Thymus (tissue), 11 donors: Measurements from ENCODE around the gene ZNHIT2. TPM values are rescaled to one million over a fixed set of nuclear protein-coding genes. Genes with fewer than 3 reads are reported as not detected.
"Not testable (repeated sequence)": the region's sequence is repeated elsewhere in the genome, so short reads cannot be mapped to it uniquely, and the experiment has no call there.

Source experiments
- DNase-seq, 9 donors: peaks; one replicate each; pipeline ENCODE4 v3.0.0-alpha.2; 2013; ENCODE audit warnings: low spot score in 9 of 9, low read depth in 6 of 9, missing footprints in 1 of 9
- H3K27ac ChIP-seq, 2 donors: one replicate each; pipeline ENCODE4 v1.5.1; 2013; ENCODE audit warnings: control low read depth in 1 of 2, low read depth in 1 of 2, low read length in 1 of 2, mild to moderate bottlenecking in 1 of 2, moderate library complexity in 1 of 2
- H3K27me3 ChIP-seq, 2 donors: one replicate each; pipeline ENCODE4 v1.5.1; 2013; ENCODE audit warnings: low read length in 1 of 2; ENCODE audit not compliant: control insufficient read depth in 2 of 2, insufficient read depth in 1 of 2
- H3K36me3 ChIP-seq, 2 donors: one replicate each; pipeline ENCODE4 v1.5.1; 2013; ENCODE audit warnings: low read length in 1 of 2, mild to moderate bottlenecking in 1 of 2, moderate library complexity in 1 of 2; ENCODE audit not compliant: control insufficient read depth in 2 of 2, insufficient read depth in 2 of 2
- H3K4me1 ChIP-seq, 2 donors: one replicate each; pipeline ENCODE4 v1.5.1; 2013; ENCODE audit warnings: low read length in 2 of 2; ENCODE audit not compliant: control insufficient read depth in 2 of 2, insufficient read depth in 2 of 2
- H3K4me3 ChIP-seq, 2 donors: one replicate each; pipeline ENCODE4 v1.5.1; 2013; ENCODE audit warnings: low read length in 2 of 2, control low read depth in 1 of 2, mild to moderate bottlenecking in 1 of 2
- H3K9me3 ChIP-seq, 2 donors: one replicate each; pipeline ENCODE4 v1.5.1; 2013; ENCODE audit warnings: low read length in 1 of 2, mild to moderate bottlenecking in 1 of 2; ENCODE audit not compliant: control insufficient read depth in 2 of 2, insufficient read depth in 1 of 2
- WGBS: extraction: QIAGEN DNeasy Blood & Tissue Kit; methylation state at CpG from one replicate; pipeline ENCODE4 v1.1.7; 2013; 5-methylcytosine and 5-hydroxymethylcytosine counted together
- polyA plus RNA-seq: library from polyadenylated mRNA; stranded (reverse); fragments of 200-250 nt; gene quantifications from one replicate; pipeline ENCODE4 v1.2.3, GENCODE V29; 2013
- total RNA-seq: library from RNA; stranded (reverse); fragments of 120-200 nt; gene quantifications from one replicate; pipeline ENCODE4 v1.2.4, GENCODE V29; 2013
- donor health status: healthy.

The ZNHIT2 gene
- total and polyA plus RNA-seq, 2 donors: 10.1 to 16.5 TPM

DNA sequence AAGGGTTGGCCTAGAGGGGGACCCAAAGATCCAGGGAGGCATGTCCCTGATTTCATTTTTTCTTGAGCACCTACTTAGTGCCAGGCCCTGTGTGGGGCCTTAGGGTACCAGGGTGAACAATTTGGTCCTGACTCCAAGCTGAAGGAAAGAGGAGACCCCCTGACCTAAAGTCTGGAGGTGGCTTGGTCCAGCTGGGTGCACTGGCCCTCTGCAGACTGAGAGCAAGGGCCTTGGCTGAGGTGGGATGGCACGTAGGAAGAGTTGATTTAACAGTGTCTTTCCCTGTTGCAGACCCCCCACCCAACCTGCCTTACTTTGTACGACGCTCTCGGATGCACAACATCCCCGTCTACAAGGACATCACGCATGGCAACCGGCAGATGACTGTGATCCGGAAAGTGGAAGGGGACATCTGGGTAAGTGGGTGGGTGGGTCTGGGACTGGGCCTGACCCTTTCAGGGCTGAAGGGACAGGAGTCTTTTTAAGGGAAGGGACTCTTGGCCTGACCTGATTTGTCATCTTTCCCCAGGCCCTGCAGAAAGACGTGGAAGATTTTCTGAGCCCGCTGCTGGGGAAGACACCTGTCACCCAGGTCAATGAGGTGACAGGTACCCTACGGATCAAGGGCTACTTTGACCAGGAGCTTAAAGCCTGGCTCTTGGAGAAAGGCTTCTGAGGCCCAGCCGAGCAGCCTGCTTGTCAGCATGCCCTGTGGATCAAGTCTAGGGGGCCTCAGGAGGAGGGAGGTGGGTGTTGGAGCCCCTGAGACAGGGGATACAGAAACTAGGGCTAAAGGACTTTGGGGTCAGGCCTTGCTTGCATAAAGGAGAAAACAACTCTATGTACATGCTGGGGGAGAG lies 7.9 kb upstream of the ZNHIT2 start:
- H3K27me3 ChIP-seq: no peaks in the 10 kb centered on the region
- no peaks in the 10 kb centered on the region for H3K9me3 ChIP-seq
- 97% methylated on average over 12 of the region's 12 CpGs for WGBS
- H3K4me3 ChIP-seq: no peak overlapping the region
- peaks cover 10 to 21% of the 10 kb centered on the region in 2 donors for H3K4me1 ChIP-seq
- DNase-seq: no peak
- peaks cover 65 to 76% of the 10 kb centered on the region in 2 donors for H3K36me3 ChIP-seq
- no peak overlapping the region for H3K27ac ChIP-seq

DNA sequence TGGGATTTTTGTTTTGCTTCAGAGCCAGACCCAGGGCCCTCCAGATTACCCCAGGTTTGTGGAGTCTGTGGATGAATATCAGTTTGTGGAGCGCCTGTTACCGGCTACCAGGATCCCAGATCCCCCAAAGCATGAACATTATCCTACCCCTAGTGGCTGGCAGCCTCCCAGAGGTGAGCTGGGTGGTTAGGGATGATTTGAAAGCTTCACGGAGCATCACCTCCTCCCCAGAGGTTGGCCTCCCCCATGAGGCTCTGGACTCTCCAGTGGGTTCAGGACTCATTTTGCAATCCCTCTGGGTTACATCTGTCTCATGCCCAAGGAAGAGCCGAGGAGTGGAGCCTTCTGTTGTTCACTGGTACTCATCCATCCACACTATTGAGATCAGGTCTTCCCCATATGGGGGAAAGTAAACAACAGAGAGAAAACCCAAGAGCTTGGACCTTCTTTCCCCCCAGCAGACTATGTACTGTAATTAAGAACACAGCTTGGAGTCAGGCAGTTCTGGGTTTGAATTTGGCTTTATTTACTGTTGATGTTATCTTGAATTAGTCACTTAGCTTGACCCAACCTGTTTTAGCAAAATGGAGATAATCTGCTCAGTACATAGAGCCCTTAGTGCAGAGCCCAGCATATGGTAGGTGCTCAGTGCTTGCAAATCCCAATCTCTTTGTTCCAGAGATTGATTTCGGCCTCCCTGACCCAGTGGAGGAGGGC lies 7.1 kb upstream of the ZNHIT2 start:
- H3K36me3 ChIP-seq: peaks cover 65 to 76% of the 10 kb centered on the region in 2 donors
- no peaks in the 10 kb centered on the region for H3K9me3 ChIP-seq
- H3K27me3 ChIP-seq: no peaks in the 10 kb centered on the region
- H3K4me3 ChIP-seq: no peak overlapping the region
- peaks cover 10 to 24% of the 10 kb centered on the region in 2 donors for H3K4me1 ChIP-seq
- WGBS: 99% methylated on average over 5 of the region's 5 CpGs
- no peak for DNase-seq
- H3K27ac ChIP-seq: no peak overlapping the region

DNA sequence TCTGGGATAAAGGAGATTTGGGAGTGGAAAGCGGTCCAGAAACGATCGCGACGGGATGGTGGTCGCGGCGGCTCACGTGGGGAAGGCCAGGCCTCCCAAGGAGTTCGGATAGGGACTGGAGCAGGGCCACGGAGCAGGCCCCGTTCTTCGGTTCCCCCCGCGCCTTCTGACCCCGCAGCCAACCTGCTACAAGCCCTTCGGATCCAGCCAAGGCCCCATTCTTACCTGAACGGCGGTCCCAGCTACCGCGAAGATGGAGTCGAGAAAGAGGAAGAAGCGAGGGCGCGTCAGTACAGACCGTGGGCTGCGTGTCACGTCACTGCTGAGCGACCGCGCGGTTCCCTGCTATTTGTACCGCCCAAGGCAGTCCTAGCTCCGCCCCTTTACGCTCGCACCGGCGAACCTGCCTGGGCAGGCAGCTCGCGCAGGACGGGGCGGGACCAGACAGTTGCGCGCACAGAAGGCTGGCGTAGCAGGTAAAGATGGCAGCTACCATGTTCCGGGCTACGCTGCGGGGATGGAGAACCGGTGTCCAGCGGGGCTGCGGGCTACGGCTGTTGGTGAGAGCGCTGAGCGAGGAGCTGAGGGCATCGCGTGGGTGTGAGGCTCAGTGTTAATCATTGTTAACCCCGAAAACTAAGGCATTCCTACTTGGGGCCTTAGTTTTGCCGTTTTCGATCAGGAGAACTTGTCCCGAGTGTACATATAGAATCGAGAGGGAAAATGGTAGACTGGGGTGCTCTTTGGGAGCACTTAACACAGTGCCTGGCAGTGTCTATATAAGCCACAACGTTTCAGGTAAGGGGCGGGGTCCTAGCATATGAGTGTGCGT lies 4.6 kb upstream of the ZNHIT2 start, which contains the start of the genes FAU and MRPL49:
Gene FAU (minus strand): TSS at position 270 of the 832 bp plus-strand sequence. CDS start 321 bp downstream, outside the sequence.
Gene MRPL49 (plus strand): TSS at position 457 of the 832 bp plus-strand sequence. CDS start 26 bp downstream, at position 483.
- Histone ChIP-seq H3K4me3 (peak within 1 kb of the TSS; percentile 71 to 81), H3K9me3 (peaks cover 0 to under 1% of the 10 kb centered on the region in 2 donors), H3K27me3 (no peaks in the 10 kb centered on the region), H3K27ac (peak within 1 kb of the TSS; percentile 92 to 93), H3K4me1 (peaks cover 10 to 26% of the 10 kb centered on the region in 2 donors), H3K36me3 (peaks cover 49 to 65% of the 10 kb centered on the region in 2 donors)
- WGBS: under 1% methylated on average over 64 of the region's 64 CpGs
- peak; percentile 96 to 99 (median 98) for DNase-seq

DNA sequence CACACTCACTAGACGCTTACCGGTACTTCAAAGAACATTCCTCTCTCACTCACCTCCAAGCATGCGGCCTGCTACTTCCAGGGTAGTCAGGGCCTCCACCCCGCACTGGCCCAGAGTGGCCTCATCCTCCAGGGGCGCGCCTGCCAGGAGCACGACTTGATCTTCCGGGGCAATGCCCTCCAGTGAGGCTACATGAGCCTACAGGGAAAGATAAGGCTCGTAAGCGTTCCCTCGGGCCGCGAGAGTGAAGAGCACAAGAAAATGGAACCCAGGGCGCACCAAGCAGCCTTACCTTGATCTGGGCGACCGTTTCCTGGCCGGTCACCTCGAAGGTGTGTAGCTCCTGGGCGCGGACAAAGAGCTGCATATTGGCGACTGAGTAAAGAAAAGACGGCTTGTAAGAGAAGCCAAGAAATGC lies 4.0 kb upstream of the ZNHIT2 start:
- peaks cover 43 to 59% of the 10 kb centered on the region in 2 donors for H3K36me3 ChIP-seq

DNA sequence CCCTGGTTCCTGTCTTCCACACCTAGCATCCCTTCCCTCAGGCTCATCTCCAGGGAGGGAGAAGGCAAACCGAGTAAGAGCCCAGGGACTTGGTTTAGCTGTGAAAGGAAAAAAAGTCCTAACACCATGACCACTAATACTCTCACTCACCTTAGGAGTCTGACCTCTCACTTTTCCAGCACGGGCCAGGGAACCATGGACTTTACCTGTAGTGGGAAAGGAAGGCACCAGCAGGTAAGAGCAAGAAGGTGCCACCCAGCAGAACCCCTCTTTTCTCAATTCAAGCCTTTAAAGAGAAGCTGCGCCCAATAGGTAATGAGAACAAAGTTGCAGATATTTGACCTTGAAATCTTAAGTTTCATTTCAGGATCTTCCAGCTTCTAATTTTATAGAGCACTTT lies 3.3 kb upstream of the ZNHIT2 start:
- no peaks in the 10 kb centered on the region for H3K27me3 ChIP-seq
- DNase-seq: no peak
- peaks cover 38 to 59% of the 10 kb centered on the region in 2 donors for H3K36me3 ChIP-seq
- H3K4me1 ChIP-seq: peaks cover 17 to 38% of the 10 kb centered on the region in 2 donors
- H3K4me3 ChIP-seq: peak overlapping the region; percentile 71 to 81
- H3K9me3 ChIP-seq: peaks cover 0 to 3% of the 10 kb centered on the region in 2 donors
- H3K27ac ChIP-seq: peak overlapping the region in 1 of 2 donors; percentile 92
- 96% methylated on average over 3 of the region's 3 CpGs for WGBS

More for the DNA sequence above, 4.0 kb upstream of the ZNHIT2 start:
- Histone ChIP-seq H3K27me3 (no peaks in the 10 kb centered on the region), H3K4me1 (peaks cover 14 to 31% of the 10 kb centered on the region in 2 donors), H3K4me3 (peak overlapping the region; percentile 71 to 81), H3K9me3 (peaks cover 0 to 3% of the 10 kb centered on the region in 2 donors), H3K27ac (peak overlapping the region; percentile 92 to 93)
- 4% methylated on average over 22 of the region's 22 CpGs for whole genome bisulfite sequencing
- no peak for DNase-seq

GRCh38 chr11:65119670-65119995 lies 2.1 kb upstream of the ZNHIT2 start:
- Histone ChIP-seq H3K4me1 (peaks cover 17 to 45% of the 10 kb centered on the region in 2 donors), H3K9me3 (peaks cover 0 to 3% of the 10 kb centered on the region in 2 donors), H3K4me3 (no peak overlapping the region), H3K27me3 (no peaks in the 10 kb centered on the region), H3K36me3 (peaks cover 35 to 52% of the 10 kb centered on the region in 2 donors), H3K27ac (no peak overlapping the region)
- no peak for DNase-seq

GRCh38 chr11:65118891-65119669 lies 1.6 kb upstream of the ZNHIT2 start:
- H3K9me3 ChIP-seq, H3K27ac ChIP-seq, DNase-seq, H3K4me3 ChIP-seq, H3K27me3 ChIP-seq: not testable (repeated sequence)
- WGBS: 98% methylated on average over 18 of the region's 18 CpGs
- Histone ChIP-seq H3K4me1 (peaks cover 17 to 45% of the 10 kb centered on the region in 2 donors), H3K36me3 (peaks cover 30 to 46% of the 10 kb centered on the region in 2 donors)
